Measurements from ENCODE around the gene USP1. TPM values are rescaled to one million over a fixed set of nuclear protein-coding genes. Genes with fewer than 3 reads are reported as not detected.

The USP1 gene
- total RNA-seq, 4 donors from 2014 or later: 11.8 to 23.4 (median 17.3) TPM

DNA sequence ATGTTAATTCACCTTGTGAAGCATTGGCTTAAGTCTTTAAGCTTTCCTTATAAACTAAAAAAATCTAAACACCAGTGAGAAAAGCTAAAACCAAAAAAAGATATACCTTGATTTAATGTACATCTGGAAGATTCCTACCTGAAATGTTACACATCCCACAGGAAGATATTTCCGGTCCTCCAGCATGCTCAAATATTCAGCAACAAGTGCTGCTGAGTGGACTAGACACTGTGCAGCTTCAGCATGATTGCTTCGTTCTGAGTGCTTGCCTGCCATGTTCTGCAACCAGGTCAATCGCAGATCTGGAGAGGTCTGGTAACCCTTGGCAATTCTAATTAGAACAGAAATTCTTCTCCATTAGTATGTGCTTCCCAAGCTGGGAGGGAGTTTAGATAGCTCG, 57.3 kb downstream of the USP1 start:
- no peak overlapping the region for H3K4me3 ChIP-seq
- DNase-seq (no peak), ATAC-seq (no peak)
- H3K4me1 ChIP-seq: no peaks in the 10 kb centered on the region
- H3K9me3 ChIP-seq: no peaks in the 10 kb centered on the region
- no peak for TF ChIP-seq POLR2A (IDR thresholded peaks at IDR 0.05)
- TF ChIP-seq, protein P1, sequence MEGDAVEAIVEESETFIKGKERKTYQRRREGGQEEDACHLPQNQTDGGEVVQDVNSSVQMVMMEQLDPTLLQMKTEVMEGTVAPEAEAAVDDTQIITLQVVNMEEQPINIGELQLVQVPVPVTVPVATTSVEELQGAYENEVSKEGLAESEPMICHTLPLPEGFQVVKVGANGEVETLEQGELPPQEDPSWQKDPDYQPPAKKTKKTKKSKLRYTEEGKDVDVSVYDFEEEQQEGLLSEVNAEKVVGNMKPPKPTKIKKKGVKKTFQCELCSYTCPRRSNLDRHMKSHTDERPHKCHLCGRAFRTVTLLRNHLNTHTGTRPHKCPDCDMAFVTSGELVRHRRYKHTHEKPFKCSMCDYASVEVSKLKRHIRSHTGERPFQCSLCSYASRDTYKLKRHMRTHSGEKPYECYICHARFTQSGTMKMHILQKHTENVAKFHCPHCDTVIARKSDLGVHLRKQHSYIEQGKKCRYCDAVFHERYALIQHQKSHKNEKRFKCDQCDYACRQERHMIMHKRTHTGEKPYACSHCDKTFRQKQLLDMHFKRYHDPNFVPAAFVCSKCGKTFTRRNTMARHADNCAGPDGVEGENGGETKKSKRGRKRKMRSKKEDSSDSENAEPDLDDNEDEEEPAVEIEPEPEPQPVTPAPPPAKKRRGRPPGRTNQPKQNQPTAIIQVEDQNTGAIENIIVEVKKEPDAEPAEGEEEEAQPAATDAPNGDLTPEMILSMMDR (IDR thresholded peaks at IDR 0.05 in 4 of 5, conservative IDR thresholded peaks at IDR 0.05 in 1 of 5): no peak
- intact Hi-C loops (cut with DNase I; ENCODE audit: low total_unique reads) (no loop called here), in situ Hi-C loops (cut with MboI; ENCODE audit: low sequenced_read_pairs in 4 of 4) (no loop called here)
- H3K36me3 ChIP-seq: peaks cover 0 to 12% of the 10 kb centered on the region in 2 donors
- no peaks in the 10 kb centered on the region for H3K27me3 ChIP-seq
- H3K27ac ChIP-seq: no peak overlapping the region

DNA sequence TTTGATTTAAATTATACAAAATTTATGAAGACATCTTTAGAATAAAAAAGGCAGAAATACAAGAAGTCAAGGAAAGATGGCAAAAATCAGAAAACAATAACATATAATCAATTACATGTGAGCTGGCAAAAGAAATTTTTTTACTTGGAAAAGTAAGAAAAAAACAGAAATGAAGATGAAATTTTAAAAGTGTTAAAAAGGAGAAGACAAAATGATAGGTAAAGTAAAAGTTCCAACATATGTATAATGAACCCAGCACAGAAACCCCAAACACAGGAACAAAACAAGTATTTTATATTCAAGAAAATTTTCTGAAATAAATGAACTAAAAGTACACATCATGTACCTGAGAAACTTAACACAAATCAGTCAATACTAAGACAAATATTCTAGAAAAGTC, 63.4 kb downstream of the USP1 start:
- in situ Hi-C loops (cut with MboI; ENCODE audit: low sequenced_read_pairs in 4 of 4) (no loop called here), intact Hi-C loops (cut with DNase I; ENCODE audit: low total_unique reads) (no loop called here)
- Histone ChIP-seq H3K9me3 (no peaks in the 10 kb centered on the region), H3K4me1 (no peaks in the 10 kb centered on the region), H3K36me3 (peaks cover 0 to 3% of the 10 kb centered on the region in 2 donors), H3K4me3 (no peak overlapping the region), H3K27me3 (no peaks in the 10 kb centered on the region), H3K27ac (no peak overlapping the region)
- ATAC-seq (no peak), DNase-seq (no peak)
- TF ChIP-seq, protein P1 (IDR thresholded peaks at IDR 0.05 in 4 of 5, conservative IDR thresholded peaks at IDR 0.05 in 1 of 5): no peak
- no peak for TF ChIP-seq POLR2A (IDR thresholded peaks at IDR 0.05)

Other genes with a start within 250 kb of the USP1 start
- not detected for gene L1TD1, start 242.2 kb upstream of the USP1 start, total RNA-seq
- under 1 TPM in 1 of 4 donors, not detected in 3; 0.16 TPM for gene KANK4, start 117.6 kb upstream of the USP1 start, total RNA-seq
- gene ANGPTL3, start 160.5 kb downstream of the USP1 start, total RNA-seq: under 1 TPM in 2 of 4 donors, not detected in 2; 0.33 to 0.71 TPM

Data from gastrocnemius medialis (tissue), 4 donors.